Epithelial cell of esophagus (primary cell): ENCODE results near the gene SERPINB12.

Experiments
- DNase-seq: peaks from one replicate; pipeline ENCODE4 v3.0.0; 2010; ENCODE audit warnings: low read depth
- H3K4me3 ChIP-seq: 2 replicates; pipeline ENCODE4 v1.5.1; 2011; ENCODE audit warnings: mild to moderate bottlenecking, low read length, control low read depth
- CTCF ChIP-seq: IDR thresholded peaks from 2 replicates; pipeline ENCODE4 v1.5.1; 2011; ENCODE audit warnings: low read depth, mild to moderate bottlenecking, low read length, control low read depth, inconsistent platforms; ENCODE audit not compliant: insufficient read depth; ENCODE audit errors: missing control alignments

The SERPINB12 gene

GRCh38 chr18:63511285-63511684 is 30.9 kb upstream of the SERPINB12 start:
- no peak overlapping the region for H3K4me3 ChIP-seq
- TF ChIP-seq CTCF, result peak; percentile 86
- DNase-seq, result peak; percentile 78

- no peak for TF ChIP-seq CTCF
- no peak for DNase-seq
- no peak overlapping the region for H3K4me3 ChIP-seq
Observed at GRCh38 chr18:63514326-63514725, 27.8 kb upstream of the SERPINB12 start.

GRCh38 chr18:63514888-63515678 is 27.1 kb upstream of the SERPINB12 start:
- H3K4me3 ChIP-seq, result no peak overlapping the region
- DNase-seq, result no peak

DNA sequence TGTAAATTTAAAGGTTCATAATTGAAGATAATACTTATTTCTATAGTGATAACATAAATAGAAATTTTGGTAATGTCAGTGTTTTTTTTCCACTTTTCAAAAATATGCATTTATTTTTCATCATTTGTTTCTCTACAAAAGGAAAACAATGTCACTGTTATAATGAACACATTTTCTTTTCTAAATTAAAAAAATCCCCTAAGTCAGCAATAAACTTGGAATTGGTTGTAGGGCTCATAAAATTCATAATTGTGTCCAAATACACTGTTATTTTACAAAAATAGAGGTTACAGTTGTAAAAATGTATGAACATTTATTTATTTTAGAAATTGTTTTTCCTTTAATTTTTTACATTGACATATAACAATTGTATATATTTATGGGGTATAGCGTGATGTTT is 26.4 kb upstream of the SERPINB12 start:
- H3K4me3 ChIP-seq, result no peak overlapping the region
- no peak for TF ChIP-seq CTCF

More at GRCh38 chr18:63514888-63515678, 27.1 kb upstream of the SERPINB12 start:
- TF ChIP-seq CTCF, result peak; percentile 10

DNA sequence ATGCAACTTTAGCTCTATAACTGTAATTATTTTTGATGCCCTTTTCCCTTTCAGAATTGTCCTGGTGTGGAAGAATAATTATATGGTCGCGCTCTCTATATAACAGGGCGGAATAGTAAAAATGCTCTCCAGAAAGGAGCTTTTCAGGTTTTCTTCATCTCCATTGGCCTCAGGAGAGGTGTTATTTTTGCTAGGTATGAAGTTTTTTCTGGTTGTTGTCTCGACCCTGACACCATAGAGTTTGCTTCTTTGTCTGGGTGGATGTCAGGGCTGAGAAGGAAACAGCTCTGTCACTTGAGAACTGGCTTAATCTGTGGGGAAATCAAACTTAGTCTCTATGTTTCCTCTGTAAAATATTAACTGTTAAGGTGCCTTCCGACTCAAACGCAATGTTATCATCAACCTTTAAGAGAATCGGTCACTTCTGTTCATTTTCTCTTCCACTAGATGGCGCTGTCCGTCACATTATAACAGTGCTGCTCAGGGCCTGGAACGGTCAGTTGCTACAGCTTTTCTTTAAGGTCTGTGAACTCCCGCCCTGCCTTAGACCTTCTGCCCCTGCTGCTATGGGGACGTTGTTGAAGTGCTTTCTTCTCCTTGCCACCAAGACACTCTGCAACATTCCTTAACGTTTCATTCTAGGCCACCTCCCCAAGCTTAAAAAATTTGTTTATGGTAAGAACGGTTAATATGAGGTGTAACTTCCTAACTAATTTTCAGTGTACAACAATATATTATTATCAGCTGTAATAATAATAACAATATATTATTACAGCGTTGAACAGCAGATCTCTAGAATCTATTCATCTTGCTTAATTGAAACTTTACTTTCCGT is 23.8 kb upstream of the SERPINB12 start:
- no peak overlapping the region for H3K4me3 ChIP-seq
- DNase-seq, result peak; percentile 80
- TF ChIP-seq CTCF, result peak; percentile 69

More for the DNA sequence above, 26.4 kb upstream of the SERPINB12 start:
- no peak for DNase-seq

DNA sequence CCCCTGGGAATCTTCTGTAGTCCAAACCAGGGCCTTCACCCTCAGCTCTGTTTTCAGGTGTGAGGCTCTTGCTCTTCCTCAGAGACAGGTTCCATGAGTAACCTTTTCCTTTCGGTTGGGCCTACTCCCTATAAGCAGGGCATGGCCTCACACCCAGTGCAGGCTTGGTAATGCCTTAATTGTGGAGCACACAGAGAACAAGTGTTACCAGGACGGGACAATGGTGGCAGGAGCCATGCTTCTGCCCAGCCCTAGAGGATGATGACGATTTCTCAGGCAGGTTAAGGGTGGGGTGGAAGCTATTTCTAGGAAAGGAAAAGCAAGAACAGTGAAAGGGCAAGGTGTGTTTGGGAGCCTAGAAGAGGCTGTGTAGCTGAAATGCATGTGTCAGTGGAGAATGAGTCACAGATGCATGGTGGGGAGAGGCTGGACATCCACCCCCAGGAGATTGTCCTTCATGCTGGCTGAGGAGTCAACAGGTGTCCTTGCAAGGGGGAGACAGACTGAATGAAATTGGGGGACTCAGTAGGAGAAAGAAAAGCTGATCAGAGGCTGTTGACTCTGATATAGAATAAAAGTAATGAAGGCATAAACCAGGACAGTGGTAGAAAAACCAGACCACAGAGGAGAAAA is 22.0 kb upstream of the SERPINB12 start:
- peak; percentile 57 for DNase-seq
- no peak for TF ChIP-seq CTCF
- no peak overlapping the region for H3K4me3 ChIP-seq
